ENCODE measurements around the gene IL1RAPL1. TPM values are rescaled to one million over a fixed set of nuclear protein-coding genes. Genes with fewer than 3 reads are reported as not detected.

Gene IL1RAPL1
- total RNA-seq, 4 donors from 2014 or later: 0.13 TPM; not detected in 3

- Histone ChIP-seq H3K4me1 (no peaks in the 10 kb centered on the region), H3K27me3 (no peaks in the 10 kb centered on the region), H3K9me3 (no peaks in the 10 kb centered on the region), H3K4me3 (no peak overlapping the region), H3K36me3 (no peaks in the 10 kb centered on the region), H3K27ac (no peak overlapping the region)
- no peak for TF ChIP-seq EP300 (IDR thresholded peaks at IDR 0.05)
- no peak for TF ChIP-seq POLR2AphosphoS5 (IDR thresholded peaks at IDR 0.05)
- no peak for TF ChIP-seq CTCF (IDR thresholded peaks at IDR 0.05)
- no peak for TF ChIP-seq POLR2A (IDR thresholded peaks at IDR 0.05)
- no peak for DNase-seq (ENCODE audit: low spot score in 2 of 2)
- WGBS: 32% methylated on average over 2 of the region's 2 CpGs
These were observed 289.7 kb downstream of the IL1RAPL1 start for GRCh38 chrX:28876901-28877300.

GRCh38 chrX:28880136-28880535, 292.9 kb downstream of the IL1RAPL1 start:
- no peak overlapping the region for H3K27ac ChIP-seq
- H3K4me1 ChIP-seq: no peaks in the 10 kb centered on the region
- H3K9me3 ChIP-seq: no peaks in the 10 kb centered on the region
- DNase-seq (ENCODE audit: low spot score in 2 of 2): no peak
- no peak overlapping the region for H3K4me3 ChIP-seq
- TF ChIP-seq POLR2A (IDR thresholded peaks at IDR 0.05) (no peak), POLR2AphosphoS5 (IDR thresholded peaks at IDR 0.05) (no peak), EP300 (IDR thresholded peaks at IDR 0.05) (no peak), CTCF (IDR thresholded peaks at IDR 0.05) (no peak)
- H3K36me3 ChIP-seq: no peaks in the 10 kb centered on the region
- H3K27me3 ChIP-seq: no peaks in the 10 kb centered on the region

GRCh38 chrX:28884823-28885222, 297.6 kb downstream of the IL1RAPL1 start:
- H3K9me3 ChIP-seq: no peaks in the 10 kb centered on the region
- no peak for DNase-seq (ENCODE audit: low spot score in 2 of 2)
- no peak overlapping the region for H3K27ac ChIP-seq
- 86% methylated on average over 1 of the region's 1 CpG for WGBS
- TF ChIP-seq CTCF (IDR thresholded peaks at IDR 0.05): no peak
- no peak overlapping the region for H3K4me3 ChIP-seq
- H3K4me1 ChIP-seq: no peaks in the 10 kb centered on the region
- H3K36me3 ChIP-seq: no peaks in the 10 kb centered on the region
- no peaks in the 10 kb centered on the region for H3K27me3 ChIP-seq

- no peaks in the 10 kb centered on the region for H3K27me3 ChIP-seq
- H3K27ac ChIP-seq: no peak overlapping the region
- TF ChIP-seq EP300 (IDR thresholded peaks at IDR 0.05) (no peak), CTCF (IDR thresholded peaks at IDR 0.05) (no peak), POLR2AphosphoS5 (IDR thresholded peaks at IDR 0.05) (no peak), POLR2A (IDR thresholded peaks at IDR 0.05) (no peak)
- H3K4me1 ChIP-seq: no peaks in the 10 kb centered on the region
- no peaks in the 10 kb centered on the region for H3K9me3 ChIP-seq
- H3K4me3 ChIP-seq: no peak overlapping the region
- no peak for DNase-seq (ENCODE audit: low spot score in 2 of 2)
- 41% methylated on average over 1 of the region's 1 CpG for WGBS
- H3K36me3 ChIP-seq: no peaks in the 10 kb centered on the region
These were observed 301.2 kb downstream of the IL1RAPL1 start for GRCh38 chrX:28888416-28888815.

GRCh38 chrX:28889591-28890090, 302.4 kb downstream of the IL1RAPL1 start:
- Histone ChIP-seq H3K4me3 (no peak overlapping the region), H3K4me1 (no peaks in the 10 kb centered on the region), H3K27me3 (no peaks in the 10 kb centered on the region), H3K36me3 (no peaks in the 10 kb centered on the region), H3K9me3 (no peaks in the 10 kb centered on the region), H3K27ac (no peak overlapping the region)
- 62% methylated on average over 8 of the region's 8 CpGs for WGBS
- DNase-seq (ENCODE audit: low spot score in 2 of 2): no peak
- TF ChIP-seq POLR2A (IDR thresholded peaks at IDR 0.05): no peak
- no peak for TF ChIP-seq POLR2AphosphoS5 (IDR thresholded peaks at IDR 0.05)
- TF ChIP-seq EP300 (IDR thresholded peaks at IDR 0.05): no peak
- TF ChIP-seq CTCF (IDR thresholded peaks at IDR 0.05): no peak

Data from suprapubic skin (tissue), 4 donors.